Breast epithelium (tissue), 3 donors: Measurements from ENCODE around the gene PMEPA1.

Source experiments
- POLR2A ChIP-seq: fragments of 450-650 bp; IDR thresholded peaks from one replicate; pipeline ENCODE4 v1.6.1; 2016; ENCODE audit warnings: antibody characterized with exemption, mild to moderate bottlenecking, moderate library complexity
- POLR2AphosphoS5 ChIP-seq, 3 donors: sonication (generic); formaldehyde crosslinking; IDR thresholded peaks; one replicate each; pipeline ENCODE4 v1.6.1; 2017; ENCODE audit warnings: antibody characterized with exemption in 3 of 3
- TF ChIP-seq, protein P1 (sequence below), 3 donors: fragments of 450-650 bp; IDR thresholded peaks; one replicate each; pipeline ENCODE4 v1.5.1; 2016 to 2017; ENCODE audit warnings: antibody characterized with exemption in 3 of 3, mild to moderate bottlenecking in 3 of 3, moderate library complexity in 3 of 3

DNA sequence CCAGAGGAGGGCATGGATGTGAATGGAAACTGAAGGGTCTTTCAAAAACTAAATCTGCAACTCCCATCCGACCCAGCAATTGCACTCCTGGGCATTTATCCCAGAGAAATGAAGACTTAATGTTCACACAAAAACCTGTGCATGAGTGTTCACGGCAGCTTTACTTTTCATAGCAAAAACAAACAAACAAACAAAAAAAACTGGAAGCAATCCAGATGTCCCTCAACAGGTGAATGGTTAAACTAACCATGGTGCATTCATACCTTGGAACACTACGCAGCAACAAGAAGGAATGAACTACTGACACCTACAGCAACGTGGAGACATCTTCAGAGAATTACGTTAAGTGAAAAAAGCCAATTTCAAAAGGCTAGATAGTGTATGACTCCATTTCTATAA is 32.2 kb downstream of the PMEPA1 start:
- TF ChIP-seq, protein P1, sequence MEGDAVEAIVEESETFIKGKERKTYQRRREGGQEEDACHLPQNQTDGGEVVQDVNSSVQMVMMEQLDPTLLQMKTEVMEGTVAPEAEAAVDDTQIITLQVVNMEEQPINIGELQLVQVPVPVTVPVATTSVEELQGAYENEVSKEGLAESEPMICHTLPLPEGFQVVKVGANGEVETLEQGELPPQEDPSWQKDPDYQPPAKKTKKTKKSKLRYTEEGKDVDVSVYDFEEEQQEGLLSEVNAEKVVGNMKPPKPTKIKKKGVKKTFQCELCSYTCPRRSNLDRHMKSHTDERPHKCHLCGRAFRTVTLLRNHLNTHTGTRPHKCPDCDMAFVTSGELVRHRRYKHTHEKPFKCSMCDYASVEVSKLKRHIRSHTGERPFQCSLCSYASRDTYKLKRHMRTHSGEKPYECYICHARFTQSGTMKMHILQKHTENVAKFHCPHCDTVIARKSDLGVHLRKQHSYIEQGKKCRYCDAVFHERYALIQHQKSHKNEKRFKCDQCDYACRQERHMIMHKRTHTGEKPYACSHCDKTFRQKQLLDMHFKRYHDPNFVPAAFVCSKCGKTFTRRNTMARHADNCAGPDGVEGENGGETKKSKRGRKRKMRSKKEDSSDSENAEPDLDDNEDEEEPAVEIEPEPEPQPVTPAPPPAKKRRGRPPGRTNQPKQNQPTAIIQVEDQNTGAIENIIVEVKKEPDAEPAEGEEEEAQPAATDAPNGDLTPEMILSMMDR (IDR thresholded peaks at IDR 0.05), result no peak
- TF ChIP-seq POLR2A (no peak), POLR2AphosphoS5 (IDR thresholded peaks at IDR 0.05) (no peak)
